Gastrocnemius medialis (tissue), 4 donors: ENCODE results near the gene PARD3. TPM values are rescaled to one million over a fixed set of nuclear protein-coding genes. Genes with fewer than 3 reads are reported as not detected.

ENCODE experiments used
- ATAC-seq, 2 donors: fragments of 150-250 bp; one replicate each; pipeline ENCODE4 v1.9.1; 2016
- DNase-seq, 2 donors: peaks; one replicate each; pipeline ENCODE4 v3.0.0-alpha.2; 2019
- H3K27ac ChIP-seq, 4 donors: fragments of 200-600 bp; sonication (generic); 1 replicate in 1 of 4; 2 replicates in 3 of 4; pipeline ENCODE4 v1.5.1; 2016 to 2018; ENCODE audit warnings: mild to moderate bottlenecking in 2 of 4, moderate library complexity in 1 of 4
- H3K27me3 ChIP-seq, 3 donors: fragments of 200-600 bp; sonication (generic) in 2 of 3; 1 replicate in 1 of 3; 2 replicates in 2 of 3; pipeline versions ENCODE4 v1.5.1 to v1.6.0; 2016 to 2019; ENCODE audit warnings: mild to moderate bottlenecking in 1 of 3, moderate library complexity in 1 of 3
- H3K36me3 ChIP-seq, 2 donors: fragments of 200-600 bp; sonication (generic) in 1 of 2; one replicate each; pipeline ENCODE4 v1.5.1; 2017 to 2018
- H3K4me1 ChIP-seq, 2 donors: fragments of 200-600 bp; sonication (generic) in 1 of 2; one replicate each; pipeline ENCODE4 v1.5.1; 2016 to 2017; ENCODE audit warnings: mild to moderate bottlenecking in 2 of 2
- H3K4me3 ChIP-seq, 4 donors: fragments of 200-600 bp; sonication (generic) in 3 of 4; 1 replicate in 1 of 4; 2 replicates in 3 of 4; pipeline ENCODE4 v1.5.1; 2016 to 2019; ENCODE audit warnings: mild to moderate bottlenecking in 2 of 4
- H3K9me3 ChIP-seq, 3 donors: fragments of 200-600 bp; sonication (generic) in 2 of 3; 1 replicate in 1 of 3; 2 replicates in 2 of 3; pipeline ENCODE4 v1.5.1; 2016 to 2019
- CTCF ChIP-seq, 5 experiments: fragments of 450-650 bp in 3 of 5; fragments of 200-600 bp in 2 of 5; sonication (generic) in 2 of 5; IDR thresholded peaks in 4 of 5; conservative IDR thresholded peaks in 1 of 5; 1 replicate in 4 of 5; 2 replicates in 1 of 5; pipeline ENCODE4 v1.5.1; 2016 to 2019; ENCODE audit warnings: antibody characterized with exemption in 5 of 5, mild to moderate bottlenecking in 3 of 5, moderate library complexity in 3 of 5
- POLR2A ChIP-seq, 2 donors: fragments of 450-650 bp; IDR thresholded peaks; one replicate each; pipeline ENCODE4 v1.6.1; 2017; ENCODE audit warnings: antibody characterized with exemption in 2 of 2, mild to moderate bottlenecking in 2 of 2, moderate library complexity in 2 of 2
- in situ Hi-C, 4 donors: fragments of 200-750 bp; cut with MboI; loops; one replicate each; pipeline versions ENCODE4 v1.15.0 to v1.8.0; 2017; ENCODE audit warnings: low sequenced_read_pairs in 4 of 4
- intact Hi-C: fragments of 100-400 bp; cut with DNase I; formaldehyde crosslinking; loops from one replicate; pipeline ENCODE4 v1.15.1; 2023; ENCODE audit warnings: low total_unique reads
- total RNA-seq, 4 donors: library from RNA; depleted of rRNA; stranded (reverse); fragments of >200 nt; gene quantifications; one replicate each; pipeline versions ENCODE4 v1.1.0 to v1.2.3, GENCODE V29; 2016

The PARD3 gene
- total RNA-seq, 4 donors from 2014 or later: 64.6 to 75.8 (median 68.3) TPM

DNA sequence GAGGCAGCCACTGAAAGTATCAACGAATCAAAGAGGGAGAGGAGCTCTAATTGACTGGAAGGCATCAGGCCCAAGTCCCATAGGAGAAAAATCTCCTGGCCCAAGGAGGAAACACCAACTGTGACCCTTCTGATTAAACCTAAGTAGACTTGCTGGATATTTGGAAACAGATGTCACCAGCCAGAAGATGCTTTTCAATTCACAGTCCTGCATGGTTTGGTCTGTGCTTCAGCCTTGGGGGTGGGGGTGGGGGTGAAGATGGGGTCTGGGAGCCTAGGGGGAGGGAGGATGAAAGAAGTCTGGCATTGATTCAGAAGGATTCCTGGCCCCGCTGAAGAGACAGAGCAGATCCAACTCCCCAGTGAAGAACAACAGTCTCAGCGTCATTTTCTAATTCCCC lies 623.7 kb downstream of the PARD3 start:
- Histone ChIP-seq H3K4me1 (no peaks in the 10 kb centered on the region), H3K9me3 (no peaks in the 10 kb centered on the region), H3K36me3 (no peaks in the 10 kb centered on the region), H3K27me3 (no peaks in the 10 kb centered on the region), H3K27ac (no peak overlapping the region), H3K4me3 (no peak overlapping the region)
- in situ Hi-C loops: no loop called here
- no peak for ATAC-seq
- intact Hi-C loops: no loop called here
- DNase-seq: no peak
- no peak for TF ChIP-seq POLR2A (IDR thresholded peaks at IDR 0.05)
- TF ChIP-seq CTCF (IDR thresholded peaks at IDR 0.05 in 4 of 5, conservative IDR thresholded peaks at IDR 0.05 in 1 of 5): no peak

- H3K4me3 ChIP-seq: no peak overlapping the region
- ATAC-seq: no peak
- H3K27ac ChIP-seq: no peak overlapping the region
- TF ChIP-seq POLR2A (IDR thresholded peaks at IDR 0.05): no peak
- no peak for TF ChIP-seq CTCF (IDR thresholded peaks at IDR 0.05 in 4 of 5, conservative IDR thresholded peaks at IDR 0.05 in 1 of 5)
- intact Hi-C loops (no loop called here), in situ Hi-C loops (no loop called here)
- H3K9me3 ChIP-seq: no peaks in the 10 kb centered on the region
- no peaks in the 10 kb centered on the region for H3K36me3 ChIP-seq
- H3K27me3 ChIP-seq: no peaks in the 10 kb centered on the region
- H3K4me1 ChIP-seq: no peaks in the 10 kb centered on the region
- no peak for DNase-seq
Observed at GRCh38 chr10:34190580-34190979, 624.5 kb downstream of the PARD3 start.

DNA sequence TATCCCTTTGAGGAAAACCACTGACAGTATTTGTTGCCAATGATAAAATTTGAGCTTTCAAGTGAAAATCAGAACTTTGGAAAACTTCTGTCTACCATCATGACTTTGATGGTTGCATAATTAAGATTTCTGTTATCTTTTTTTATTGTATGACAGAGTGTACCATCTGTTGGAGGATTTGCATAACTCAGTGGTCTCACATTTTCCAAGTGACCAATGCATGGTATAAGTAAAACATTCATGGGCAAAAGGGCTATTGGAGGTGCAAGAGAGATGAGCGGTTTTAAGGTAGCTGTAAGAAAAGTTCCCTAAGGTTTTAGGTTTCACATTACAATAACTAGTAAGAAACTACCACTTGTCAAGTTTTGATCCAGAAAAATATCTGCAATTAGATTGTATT lies 625.3 kb downstream of the PARD3 start:
- in situ Hi-C loops (no loop called here), intact Hi-C loops (no loop called here)
- DNase-seq (no peak), ATAC-seq (no peak)
- peaks cover 0 to 5% of the 10 kb centered on the region in 2 donors for H3K4me1 ChIP-seq
- no peaks in the 10 kb centered on the region for H3K9me3 ChIP-seq
- H3K27me3 ChIP-seq: no peaks in the 10 kb centered on the region
- TF ChIP-seq POLR2A (IDR thresholded peaks at IDR 0.05): no peak
- TF ChIP-seq CTCF (IDR thresholded peaks at IDR 0.05 in 4 of 5, conservative IDR thresholded peaks at IDR 0.05 in 1 of 5): no peak
- no peak overlapping the region for H3K27ac ChIP-seq
- H3K4me3 ChIP-seq: no peak overlapping the region
- H3K36me3 ChIP-seq: no peaks in the 10 kb centered on the region

GRCh38 chr10:34188221-34188620 lies 626.9 kb downstream of the PARD3 start:
- DNase-seq (no peak), ATAC-seq (no peak)
- H3K4me3 ChIP-seq: no peak overlapping the region
- peaks cover 0 to 11% of the 10 kb centered on the region in 2 donors for H3K4me1 ChIP-seq
- intact Hi-C loops: no loop called here
- H3K27ac ChIP-seq: no peak overlapping the region
- H3K27me3 ChIP-seq: no peaks in the 10 kb centered on the region
- in situ Hi-C loops: no loop called here
- TF ChIP-seq CTCF (IDR thresholded peaks at IDR 0.05 in 4 of 5, conservative IDR thresholded peaks at IDR 0.05 in 1 of 5) (no peak), POLR2A (IDR thresholded peaks at IDR 0.05) (no peak)
- H3K9me3 ChIP-seq: no peaks in the 10 kb centered on the region
- no peaks in the 10 kb centered on the region for H3K36me3 ChIP-seq

DNA sequence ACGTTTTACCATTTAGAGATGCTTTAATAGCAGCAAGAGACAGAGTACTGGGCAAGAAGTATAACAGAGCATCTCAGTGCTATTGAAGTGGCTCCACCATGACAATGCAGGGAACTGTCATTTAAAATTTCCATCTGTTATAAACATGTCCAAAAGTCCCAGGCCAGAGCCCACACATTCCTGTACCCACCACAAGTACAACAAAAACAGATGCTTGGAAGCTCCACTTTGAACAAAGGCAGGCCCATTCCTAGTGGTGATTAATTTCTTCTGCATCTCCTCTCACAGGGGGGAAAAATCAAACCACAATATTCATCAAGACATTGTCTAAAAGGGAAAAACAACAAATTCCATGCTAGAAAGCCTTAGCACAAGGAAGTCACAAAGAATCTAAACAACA lies 627.9 kb downstream of the PARD3 start:
- H3K27ac ChIP-seq: no peak overlapping the region
- no peak for DNase-seq
- no peaks in the 10 kb centered on the region for H3K27me3 ChIP-seq
- TF ChIP-seq CTCF (IDR thresholded peaks at IDR 0.05 in 4 of 5, conservative IDR thresholded peaks at IDR 0.05 in 1 of 5) (no peak), POLR2A (IDR thresholded peaks at IDR 0.05) (no peak)
- in situ Hi-C loops: no loop called here
- no peaks in the 10 kb centered on the region for H3K36me3 ChIP-seq
- intact Hi-C loops: no loop called here
- H3K4me1 ChIP-seq: peaks cover 0 to 11% of the 10 kb centered on the region in 2 donors
- no peak for ATAC-seq
- H3K4me3 ChIP-seq: no peak overlapping the region
- H3K9me3 ChIP-seq: no peaks in the 10 kb centered on the region
